ENCODE results near the gene POLR3A. TPM values are rescaled to one million over a fixed set of nuclear protein-coding genes. Genes with fewer than 3 reads are reported as not detected.

Gene POLR3A
- total RNA-seq, 1 donor from 2014 or later: 18.4 TPM

GRCh38 chr10:77978360-77978759 is 51.0 kb downstream of the POLR3A start:
- no peak for DNase-seq (ENCODE audit: low read depth, low spot score)

DNA sequence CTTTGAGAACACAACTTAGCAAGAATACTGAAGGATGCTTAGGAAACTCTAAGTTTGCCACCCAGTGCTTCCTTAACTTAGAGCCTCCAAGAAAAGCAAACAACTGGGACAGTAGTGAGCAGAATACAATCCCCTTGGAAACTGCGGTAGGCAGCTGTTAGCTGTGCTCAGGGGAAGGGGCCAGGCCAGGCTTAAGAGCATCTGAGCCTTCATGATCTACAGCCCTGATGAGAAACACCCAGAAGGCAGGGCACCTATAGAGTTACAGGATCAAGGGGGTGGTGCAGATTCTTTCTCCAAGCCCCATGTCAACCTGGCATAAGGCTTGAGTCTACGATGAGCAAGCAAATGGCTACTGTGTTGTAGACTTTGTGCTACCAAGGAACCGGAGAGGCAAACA is 51.4 kb downstream of the POLR3A start:
- DNase-seq (ENCODE audit: low read depth, low spot score): no peak

- no peak for DNase-seq (ENCODE audit: low read depth, low spot score)
Observed at GRCh38 chr10:77977016-77977415, 52.3 kb downstream of the POLR3A start.

DNA sequence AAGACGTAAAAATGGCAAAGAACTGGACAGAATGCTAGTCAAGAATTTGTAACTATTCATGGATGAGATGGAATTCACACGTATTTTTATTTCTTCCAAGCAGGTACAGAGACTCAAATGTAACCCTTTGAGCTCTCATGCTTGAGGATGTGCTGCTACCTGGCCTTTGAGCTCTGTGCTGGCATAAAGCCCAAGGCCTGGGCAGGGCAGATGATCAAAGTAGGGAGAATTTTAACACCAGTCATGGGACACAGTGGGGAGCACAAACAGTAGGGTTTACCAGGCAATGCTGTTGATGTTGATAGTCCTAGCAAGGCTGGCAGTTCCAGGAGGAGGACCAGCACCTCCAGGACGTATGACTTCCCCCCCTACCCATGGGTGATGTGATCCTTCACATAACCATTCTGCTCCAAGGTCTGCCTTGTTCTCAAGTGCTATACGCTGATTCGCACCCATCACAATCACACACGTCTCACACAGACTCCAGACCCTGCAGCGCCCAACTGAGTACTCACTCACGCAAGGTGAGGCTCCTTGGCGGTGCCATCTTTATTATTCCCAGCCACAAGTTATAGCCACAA is 54.1 kb downstream of the POLR3A start:
- DNase-seq (ENCODE audit: low read depth, low spot score): no peak

GRCh38 chr10:77974396-77975074 is 54.8 kb downstream of the POLR3A start:
- no peak for DNase-seq (ENCODE audit: low read depth, low spot score)

- no peak for DNase-seq (ENCODE audit: low read depth, low spot score)
Observed at GRCh38 chr10:77973276-77973675, 56.0 kb downstream of the POLR3A start.

- no peak for DNase-seq (ENCODE audit: low read depth, low spot score)
Observed at GRCh38 chr10:77972148-77972547, 57.2 kb downstream of the POLR3A start.

DNA sequence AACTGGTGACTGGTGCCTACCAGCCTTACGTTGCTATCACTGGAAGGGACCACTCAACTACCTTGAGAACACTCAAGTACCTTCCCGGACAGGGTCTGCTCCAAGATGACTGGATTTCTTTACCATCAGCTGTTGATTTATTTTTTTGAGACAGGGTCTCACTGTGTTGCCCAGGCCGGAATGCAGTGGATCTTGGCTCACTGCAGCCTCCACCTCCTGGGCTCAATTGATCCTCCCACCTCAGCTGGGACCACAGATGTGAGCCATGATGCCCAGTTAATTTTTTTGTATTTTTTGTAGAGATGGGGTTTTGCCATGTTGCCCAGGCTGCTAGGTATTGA is 57.5 kb downstream of the POLR3A start:
- DNase-seq (ENCODE audit: low read depth, low spot score): no peak

DNA sequence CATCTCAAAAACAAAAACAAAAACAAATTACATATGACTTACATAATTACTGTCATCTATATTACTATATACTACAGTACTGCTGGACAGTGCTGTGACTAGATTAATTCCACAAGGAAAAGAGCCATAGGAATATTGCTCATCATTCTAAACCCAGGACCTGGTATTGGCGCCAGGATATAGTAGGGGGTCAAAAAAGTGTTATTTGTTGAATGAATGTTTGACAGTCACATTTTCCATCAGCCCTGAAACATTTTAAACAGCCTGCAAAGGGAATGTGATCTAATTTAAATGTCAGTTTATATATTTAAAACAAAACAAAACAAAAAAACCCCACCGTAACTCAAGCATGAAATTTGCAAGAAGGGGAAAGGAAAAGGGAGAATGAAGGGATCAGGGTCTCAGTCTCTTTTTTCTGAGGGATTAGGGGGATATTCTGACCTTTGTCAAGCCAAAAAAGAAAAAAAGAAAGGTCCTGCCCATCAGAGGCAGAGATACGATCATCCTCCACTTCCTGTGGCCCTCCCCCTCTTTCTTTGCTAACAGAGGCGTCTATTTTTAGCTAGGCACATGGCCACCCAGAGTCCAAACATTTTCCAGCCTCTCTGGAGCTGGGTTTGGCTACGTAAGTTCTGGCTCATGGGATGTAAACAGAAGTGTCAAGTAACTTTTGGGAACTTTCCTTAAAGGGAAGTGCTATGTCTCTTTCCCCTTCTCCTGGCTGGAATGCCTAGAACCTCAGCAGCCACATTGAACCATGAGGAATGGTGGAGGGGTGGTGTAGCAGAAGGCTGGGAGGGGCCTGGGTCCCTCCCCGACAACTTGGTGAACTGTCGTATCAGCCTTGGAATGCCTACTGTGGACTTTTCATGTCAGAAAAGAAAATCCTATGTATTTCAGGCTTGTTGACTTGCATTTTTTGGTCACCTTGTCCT is 58.2 kb downstream of the POLR3A start:
- DNase-seq (ENCODE audit: low read depth, low spot score): peak; percentile 7

DNA sequence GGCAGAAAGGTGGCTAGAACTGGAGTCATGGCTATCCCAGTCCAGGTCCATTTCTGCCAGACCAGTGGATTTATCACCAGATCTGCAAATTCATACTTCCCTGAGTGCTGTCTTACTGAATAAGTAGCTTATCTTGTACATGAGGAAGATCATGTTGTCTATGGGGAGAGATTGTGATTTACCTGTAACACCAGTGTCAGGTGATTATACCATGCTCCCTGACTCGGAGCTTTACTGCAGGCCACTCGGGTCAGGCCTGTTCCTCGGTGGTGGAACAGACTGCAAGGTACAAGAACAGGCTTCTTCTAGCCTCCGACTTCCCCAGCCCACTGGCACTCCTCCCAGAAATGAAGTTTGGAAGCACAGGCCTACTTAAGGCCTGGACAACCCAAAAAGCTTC is 60.2 kb downstream of the POLR3A start:
- DNase-seq (ENCODE audit: low read depth, low spot score): no peak

DNA sequence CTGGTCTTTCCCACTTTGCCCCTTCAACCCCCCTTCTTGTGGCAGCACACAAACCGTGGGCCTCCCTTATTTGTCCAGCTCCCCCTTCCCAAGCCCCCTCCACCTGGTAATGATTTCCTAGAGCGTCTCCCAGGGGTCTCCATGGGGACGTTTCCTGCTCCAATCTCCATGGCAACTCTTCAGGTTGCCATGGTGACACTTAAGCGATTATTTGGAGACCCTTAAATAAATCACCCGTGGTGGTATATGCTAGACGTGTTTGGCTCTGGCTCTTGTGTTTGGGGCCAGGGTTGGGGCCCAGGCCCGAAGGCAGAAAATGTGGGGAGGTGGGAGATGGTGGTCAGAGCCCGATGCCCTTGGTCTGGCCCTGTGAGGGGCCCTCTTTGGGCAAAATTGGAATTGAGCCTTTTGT is 61.7 kb downstream of the POLR3A start:
- no peak for DNase-seq (ENCODE audit: low read depth, low spot score)

DNA sequence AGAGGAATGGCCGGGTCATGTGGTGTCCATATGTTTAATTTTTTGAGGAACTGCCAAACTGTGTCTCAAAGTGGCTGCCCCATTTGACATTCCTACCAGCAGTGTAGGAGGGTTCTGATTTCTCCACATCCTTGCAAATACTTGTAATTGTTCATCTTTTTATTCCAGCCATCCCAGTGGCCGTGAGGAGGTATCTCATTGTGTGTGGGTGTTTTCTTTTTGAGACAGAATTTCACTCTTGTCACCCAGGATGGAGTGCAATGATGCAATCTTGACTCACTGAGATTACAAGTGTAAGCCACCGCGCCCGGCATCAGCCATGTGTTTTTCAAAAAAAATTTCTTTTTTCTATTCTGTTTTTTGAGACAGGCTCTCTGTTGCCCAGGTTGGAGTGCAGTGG is 64.0 kb downstream of the POLR3A start:
- DNase-seq (ENCODE audit: low read depth, low spot score): no peak

GRCh38 chr10:77964811-77965210 is 64.5 kb downstream of the POLR3A start:
- DNase-seq (ENCODE audit: low read depth, low spot score): no peak

DNA sequence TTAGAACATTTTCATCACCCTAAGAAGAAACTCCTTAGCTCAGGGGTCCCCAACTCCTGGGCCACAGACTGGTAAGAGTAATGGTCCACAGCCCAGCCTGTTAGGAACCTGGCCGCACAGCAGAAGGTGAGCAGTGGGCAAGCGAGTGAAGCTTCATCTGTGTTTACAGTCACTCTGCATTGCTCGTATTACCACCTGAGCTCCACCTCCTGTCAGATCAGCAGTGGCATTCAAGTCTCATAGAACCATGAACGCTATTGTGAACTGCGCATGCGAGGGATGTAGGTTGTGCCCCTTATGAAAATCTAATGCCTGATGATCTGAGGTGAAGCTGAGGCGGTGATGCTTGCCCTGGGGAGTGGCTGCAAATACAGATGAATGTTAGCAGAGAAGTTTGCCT is 65.4 kb downstream of the POLR3A start:
- no peak for DNase-seq (ENCODE audit: low read depth, low spot score)

DNA sequence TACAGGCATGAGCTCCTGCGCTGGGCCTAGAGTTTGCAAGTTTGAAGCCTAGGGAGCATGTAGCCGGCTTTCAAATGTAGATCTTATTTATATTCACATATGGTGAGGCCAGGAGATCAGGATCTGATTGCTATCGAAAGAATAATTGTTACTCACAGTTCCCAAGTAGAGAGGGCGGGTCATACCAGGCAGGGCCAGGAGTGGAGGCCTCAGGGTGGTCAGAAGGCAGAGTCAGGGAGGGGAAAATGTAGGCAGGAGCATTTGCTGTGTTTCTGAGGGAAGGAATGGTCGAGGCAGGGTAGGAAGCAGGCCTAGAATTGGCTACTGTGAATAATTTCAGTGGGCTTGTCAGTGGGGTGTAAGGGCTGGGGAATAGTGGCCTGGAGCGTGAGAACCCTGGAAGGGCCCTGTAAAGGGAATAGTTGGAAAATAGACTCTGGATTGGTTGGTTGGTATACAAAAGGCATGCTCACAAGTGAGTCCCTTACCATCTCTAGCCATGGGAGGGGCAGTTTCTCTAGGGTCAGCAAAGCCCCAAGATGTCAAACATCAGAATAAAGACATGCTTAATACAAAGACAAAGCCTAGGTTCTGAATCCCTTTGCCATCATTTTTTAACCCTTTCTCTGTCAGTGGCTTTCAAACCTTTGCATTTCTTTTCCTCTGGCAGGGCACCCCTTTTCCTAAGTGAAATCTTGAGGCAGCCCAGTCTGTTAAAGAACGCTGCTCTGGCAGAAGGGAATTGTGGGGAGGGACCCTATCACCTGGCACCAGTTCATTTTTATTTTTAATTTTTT is 66.8 kb downstream of the POLR3A start:
- no peak for DNase-seq (ENCODE audit: low read depth, low spot score)

DNA sequence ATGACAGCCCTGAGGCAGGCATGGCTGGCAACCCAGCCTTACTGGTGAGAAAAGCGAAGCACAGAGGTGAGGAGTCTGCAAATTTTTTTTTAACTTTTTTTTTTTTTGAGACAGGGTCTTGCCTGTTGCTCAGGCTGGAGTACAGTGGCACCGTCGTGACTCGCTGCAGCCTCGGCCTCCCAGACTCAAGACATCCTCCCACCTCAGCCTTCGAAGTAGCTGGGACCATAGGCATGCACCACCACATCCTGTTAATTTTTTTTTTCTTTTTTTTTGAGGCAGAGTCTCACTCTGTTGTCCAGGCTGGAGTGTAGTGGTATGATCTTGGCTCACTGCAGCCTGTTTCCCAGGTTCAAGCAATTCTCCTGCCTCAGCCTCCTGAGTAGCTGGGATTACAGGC is 67.6 kb downstream of the POLR3A start:
- no peak for DNase-seq (ENCODE audit: low read depth, low spot score)

DNA sequence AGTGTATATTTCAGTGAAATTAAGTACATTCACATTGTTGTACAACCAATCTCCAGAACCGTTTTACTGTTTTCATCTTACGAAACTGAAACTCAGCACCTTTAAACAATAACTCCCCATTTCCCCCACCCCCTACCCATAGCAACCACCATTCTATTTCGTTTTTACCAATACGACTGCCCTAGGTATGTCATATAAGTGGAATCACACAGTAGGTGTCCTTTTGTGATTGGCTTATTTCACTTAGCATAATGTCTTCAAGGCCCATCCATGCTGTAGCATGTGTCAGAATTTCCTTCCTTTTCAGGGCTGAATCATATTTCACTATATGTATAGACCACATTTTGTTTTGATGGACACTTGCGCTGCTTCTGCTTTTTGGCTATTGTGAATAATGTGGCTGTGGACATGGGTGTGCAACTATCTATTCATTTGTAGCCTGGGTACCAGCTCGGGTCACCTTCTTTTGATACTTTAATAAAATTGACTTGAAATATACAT is 68.4 kb downstream of the POLR3A start:
- no peak for DNase-seq (ENCODE audit: low read depth, low spot score)

DNA sequence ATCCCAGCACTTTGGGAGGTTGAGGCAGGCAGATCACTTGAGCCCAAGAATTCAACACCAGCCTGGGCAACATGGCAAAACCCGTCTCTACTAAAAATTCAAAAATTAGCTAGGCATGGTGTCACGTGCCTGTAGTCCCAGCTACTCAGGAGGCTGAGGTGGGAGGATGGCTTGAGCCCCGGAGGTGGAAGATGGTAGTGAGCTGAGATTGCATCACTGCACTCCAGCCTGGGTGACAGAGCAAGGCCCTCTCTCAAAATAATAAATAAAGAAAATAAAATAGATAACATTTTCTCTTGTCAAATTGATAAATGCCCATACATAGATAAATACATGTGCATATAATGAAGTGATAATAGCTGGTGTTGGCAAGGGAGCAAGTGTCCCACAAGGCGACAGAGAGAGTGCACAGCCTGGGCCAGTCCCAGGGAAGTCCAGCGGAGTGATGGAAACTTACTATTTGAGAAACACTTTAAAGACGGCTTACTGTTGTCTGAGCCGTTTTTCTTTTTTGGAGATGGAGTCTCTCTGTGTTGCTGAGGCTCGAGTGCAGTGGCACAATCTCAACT is 69.3 kb downstream of the POLR3A start:
- no peak for DNase-seq (ENCODE audit: low read depth, low spot score)

- DNase-seq (ENCODE audit: low read depth, low spot score): no peak
Observed at GRCh38 chr10:77959384-77959783, 69.9 kb downstream of the POLR3A start.

DNA sequence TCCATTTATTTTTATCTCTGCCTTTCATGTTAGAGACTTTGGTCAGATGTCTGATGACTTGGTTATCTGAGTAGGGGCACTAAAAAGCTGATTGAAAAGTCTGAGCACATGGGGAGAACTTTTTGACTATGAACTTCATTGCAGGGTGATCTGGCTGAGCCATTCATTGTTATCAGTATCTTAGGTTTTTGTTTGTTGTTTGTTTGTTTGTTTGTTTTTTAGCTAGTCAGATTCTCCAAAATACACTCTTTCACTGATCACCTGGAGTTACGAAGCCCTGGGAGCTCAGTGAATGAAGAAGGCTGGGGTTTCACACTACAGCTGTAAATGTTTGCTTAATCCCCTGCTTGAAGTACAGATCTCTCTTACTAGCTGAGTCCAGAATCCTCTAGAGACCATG is 74.2 kb downstream of the POLR3A start:
- DNase-seq (ENCODE audit: low read depth, low spot score): no peak

GRCh38 chr10:77949167-77949566 is 80.1 kb downstream of the POLR3A start:
- DNase-seq (ENCODE audit: low read depth, low spot score): no peak
